Endothelial cell (in vitro differentiated cells): ENCODE results near the gene ATP2B2. TPM values are rescaled to one million over a fixed set of nuclear protein-coding genes. Genes with fewer than 3 reads are reported as not detected.

Experiments used
- DNase-seq: peaks from one replicate; pipeline ENCODE4 v3.0.0; 2021; ENCODE audit warnings: low spot score
- H3K27ac Mint-ChIP-seq: one replicate; pipeline ENCODE4 v1.8.0; 2021; ENCODE audit warnings: mixed read lengths, inconsistent platforms; ENCODE audit not compliant: unreplicated experiment
- H3K27me3 Mint-ChIP-seq: one replicate; pipeline ENCODE4 v1.8.0; 2021; ENCODE audit warnings: mild to moderate bottlenecking, moderate library complexity, mixed read lengths, inconsistent platforms; ENCODE audit not compliant: unreplicated experiment
- H3K36me3 Mint-ChIP-seq: one replicate; pipeline ENCODE4 v1.8.0; 2021; ENCODE audit warnings: mild to moderate bottlenecking, low read depth, mixed read lengths, inconsistent platforms; ENCODE audit not compliant: unreplicated experiment
- H3K4me1 Mint-ChIP-seq: one replicate; pipeline ENCODE4 v1.8.0; 2021; ENCODE audit warnings: mild to moderate bottlenecking, mixed read lengths, inconsistent platforms; ENCODE audit not compliant: unreplicated experiment
- H3K4me3 Mint-ChIP-seq: one replicate; pipeline ENCODE4 v1.8.0; 2021; ENCODE audit warnings: mild to moderate bottlenecking, mixed read lengths, inconsistent platforms; ENCODE audit not compliant: unreplicated experiment
- H3K9me3 Mint-ChIP-seq: one replicate; pipeline ENCODE4 v1.8.0; 2021; ENCODE audit warnings: mixed read lengths, inconsistent platforms; ENCODE audit not compliant: unreplicated experiment
- CTCF ChIP-seq: fragments of 200-600 bp; sonication (generic); IDR thresholded peaks from one replicate; pipeline ENCODE4 v1.5.0; 2021; ENCODE audit warnings: antibody characterized with exemption; ENCODE audit not compliant: unreplicated experiment
- total RNA-seq: library from RNA; stranded (reverse); fragmentation: NEBNext Ultra II Directional; extraction: Animal tissue kit (Norgen Biotek cat#: 25700); gene quantifications from one replicate; pipeline ENCODE4 v1.2.1, GENCODE V29; 2021; ENCODE audit not compliant: unreplicated experiment

Gene ATP2B2
- total RNA-seq, 1 donor from 2014 or later, result 1.7 TPM

DNA sequence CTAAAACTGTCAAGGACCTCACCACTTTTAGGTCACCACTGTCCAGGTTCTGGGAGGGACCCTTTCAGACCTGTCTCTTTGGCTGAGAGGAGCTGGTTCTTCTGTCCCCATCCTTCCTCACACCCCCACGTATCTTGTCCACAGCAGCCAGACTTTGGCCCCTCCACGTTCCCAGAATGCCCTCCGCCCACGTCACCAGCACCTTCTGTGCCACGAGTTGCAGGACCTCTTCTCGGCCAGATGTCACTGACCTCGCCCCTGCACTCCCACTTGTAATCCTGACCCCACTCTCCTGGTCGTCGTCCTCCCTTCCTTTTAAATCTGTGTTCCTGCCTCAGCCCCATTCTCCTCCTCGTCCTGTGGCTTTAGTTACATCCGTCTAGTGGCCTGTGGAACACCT, 161.9 kb downstream of the ATP2B2 start:
- no peaks in the 10 kb centered on the region for H3K36me3 Mint-ChIP-seq
- H3K9me3 Mint-ChIP-seq, result no peaks in the 10 kb centered on the region
- no peak for TF ChIP-seq CTCF
- H3K4me3 Mint-ChIP-seq, result no peak overlapping the region
- DNase-seq, result no peak
- peaks cover 13% of the 10 kb centered on the region for H3K4me1 Mint-ChIP-seq
- no peak overlapping the region for H3K27ac Mint-ChIP-seq
- peaks cover 14% of the 10 kb centered on the region for H3K27me3 Mint-ChIP-seq

- Mint-ChIP-seq H3K36me3 (no peaks in the 10 kb centered on the region), H3K27ac (no peak overlapping the region)
- TF ChIP-seq CTCF, result no peak
Measured at GRCh38 chr3:10342781-10343180, 162.6 kb downstream of the ATP2B2 start.

DNA sequence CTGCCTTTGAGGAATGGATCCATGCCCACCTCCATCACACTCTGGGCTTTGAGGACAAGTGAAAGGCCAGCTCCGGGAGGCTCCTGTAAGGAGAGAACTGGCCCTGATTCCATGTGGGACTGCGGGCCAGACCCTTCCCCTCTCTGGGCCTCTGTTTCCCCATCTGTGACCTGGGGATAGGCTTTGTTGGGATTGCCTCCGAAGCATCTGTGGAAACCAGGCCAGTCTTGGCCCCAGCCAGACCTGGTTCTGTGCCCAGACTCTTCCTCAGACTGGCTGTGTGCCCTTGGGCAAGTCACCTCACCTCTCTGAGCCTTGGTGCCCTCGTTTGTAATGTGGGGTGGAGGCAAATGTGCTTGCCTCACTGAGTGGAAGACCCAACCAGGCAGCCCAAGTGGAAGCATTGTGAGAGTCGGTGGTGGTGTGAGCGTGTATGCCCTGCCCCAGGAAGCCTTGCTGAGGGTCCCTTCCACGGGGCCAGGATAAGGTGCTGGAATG, 163.4 kb downstream of the ATP2B2 start:
- H3K27me3 Mint-ChIP-seq, result peaks cover 6% of the 10 kb centered on the region
- peaks cover 17% of the 10 kb centered on the region for H3K4me1 Mint-ChIP-seq
- no peak overlapping the region for H3K27ac Mint-ChIP-seq
- no peak overlapping the region for H3K4me3 Mint-ChIP-seq
- no peak for DNase-seq
- H3K9me3 Mint-ChIP-seq, result no peaks in the 10 kb centered on the region
- H3K36me3 Mint-ChIP-seq, result no peaks in the 10 kb centered on the region
- TF ChIP-seq CTCF, result no peak

More at GRCh38 chr3:10342781-10343180, 162.6 kb downstream of the ATP2B2 start:
- Mint-ChIP-seq H3K27me3 (peaks cover 11% of the 10 kb centered on the region), H3K4me1 (peaks cover 18% of the 10 kb centered on the region), H3K9me3 (no peaks in the 10 kb centered on the region), H3K4me3 (no peak overlapping the region)
- no peak for DNase-seq

DNA sequence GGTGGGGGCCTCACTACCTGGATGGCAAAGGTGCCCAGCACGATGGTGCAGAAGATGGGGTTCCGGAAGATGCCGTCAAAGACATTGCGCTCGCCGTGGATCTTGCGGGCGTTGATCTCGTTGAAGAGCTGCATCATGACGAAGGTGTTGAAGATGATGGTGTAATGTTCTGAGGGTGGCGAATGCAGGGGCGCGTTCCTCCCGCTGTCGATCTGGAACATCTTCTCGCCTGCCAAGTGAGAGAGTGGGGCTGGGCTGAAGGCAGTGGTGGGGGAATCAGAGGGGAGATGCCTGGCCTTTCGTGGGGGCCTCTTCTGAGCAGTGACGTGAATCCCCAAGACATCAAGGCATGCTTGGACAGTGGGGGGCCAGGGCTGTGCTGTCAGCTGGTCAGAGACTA, 164.9 kb downstream of the ATP2B2 start:
- no peak for TF ChIP-seq CTCF
- Mint-ChIP-seq H3K27me3 (peaks cover 4% of the 10 kb centered on the region), H3K27ac (peak overlapping the region; percentile 18), H3K4me3 (no peak overlapping the region), H3K4me1 (peaks cover 17% of the 10 kb centered on the region), H3K36me3 (no peaks in the 10 kb centered on the region), H3K9me3 (no peaks in the 10 kb centered on the region)
- no peak for DNase-seq

- H3K36me3 Mint-ChIP-seq, result no peaks in the 10 kb centered on the region
- H3K9me3 Mint-ChIP-seq, result no peaks in the 10 kb centered on the region
- H3K27me3 Mint-ChIP-seq, result peaks cover 4% of the 10 kb centered on the region
- peaks cover 18% of the 10 kb centered on the region for H3K4me1 Mint-ChIP-seq
- no peak overlapping the region for H3K27ac Mint-ChIP-seq
- H3K4me3 Mint-ChIP-seq, result no peak overlapping the region
- no peak for DNase-seq
- no peak for TF ChIP-seq CTCF
Measured at GRCh38 chr3:10340046-10340445, 165.3 kb downstream of the ATP2B2 start.
